HepG2 (cell line): ENCODE measurements around the gene LOXL3. TPM values are rescaled to one million over a fixed set of nuclear protein-coding genes. Genes with fewer than 3 reads are reported as not detected.
A peak's percentile ranks its signal among the peaks of the same experiment; 100 is the strongest.

Source experiments
- FOXM1 ChIP-seq: sonication (generic); formaldehyde crosslinking; IDR thresholded peaks from 2 replicates; pipeline ENCODE4 v1.5.0; 2020; ENCODE audit warnings: missing genetic modification reagents
- HES4 ChIP-seq: sonication (generic); formaldehyde crosslinking; IDR thresholded peaks from 2 replicates; pipeline ENCODE4 v1.9.0; 2021; ENCODE audit warnings: mild to moderate bottlenecking, missing genetic modification reagents, borderline replicate concordance
- KMT2A ChIP-seq: sonication (generic); formaldehyde crosslinking; IDR thresholded peaks from 2 replicates; pipeline ENCODE4 v1.4.0; 2020; ENCODE audit warnings: missing genetic modification reagents
- POLR2A ChIP-seq, 2 experiments: IDR thresholded peaks; 2 replicates each; pipeline ENCODE4 v1.6.1; 2011; ENCODE audit warnings: low read depth in 2 of 2, low read length in 2 of 2, mild to moderate bottlenecking in 1 of 2, moderate library complexity in 1 of 2; ENCODE audit not compliant: insufficient read depth in 1 of 2
- RORA ChIP-seq: sonication (generic); formaldehyde crosslinking; IDR thresholded peaks from 2 replicates; pipeline ENCODE4 v1.5.0; 2020; ENCODE audit warnings: mild to moderate bottlenecking, missing genetic modification reagents, moderate library complexity
- SMAD3 ChIP-seq: sonication (generic); formaldehyde crosslinking; IDR thresholded peaks from 2 replicates; pipeline ENCODE4 v1.4.0; 2020; ENCODE audit warnings: missing genetic modification reagents
- SRSF9 ChIP-seq: fragments of 200-400 bp; formaldehyde crosslinking; IDR thresholded peaks from 2 replicates; pipeline ENCODE4 v1.6.1; 2018; ENCODE audit warnings: borderline replicate concordance, mild to moderate bottlenecking, low read depth, low read length; ENCODE audit not compliant: insufficient read depth, poor library complexity, severe bottlenecking
- ZNF564 ChIP-seq: sonication (generic); formaldehyde crosslinking; IDR thresholded peaks from 2 replicates; pipeline ENCODE4 v1.8.1; 2023; ENCODE audit warnings: mild to moderate bottlenecking, missing genetic modification reagents
- ZNF761 ChIP-seq: sonication (generic); formaldehyde crosslinking; conservative IDR thresholded peaks from 2 replicates; pipeline ENCODE4 v1.4.0; 2020; ENCODE audit warnings: mild to moderate bottlenecking, missing genetic modification reagents
- polyA plus RNA-seq, 8 experiments: library from polyadenylated mRNA; depleted of rRNA in 3 of 8; stranded (reverse) in 7 of 8; unstranded in 1 of 8; fragments of >200 nt; fragmentation: Illumina TruSeq in 4 of 8; extraction: Trizol in 4 of 8; gene quantifications; 2 replicates each; pipeline versions ENCODE4 v1.2.1 to v1.2.3, GENCODE V29; 2011 to 2016; ENCODE audit warnings: low read depth in 4 of 8, missing spikeins in 1 of 8, mixed read lengths in 1 of 8; ENCODE audit not compliant: insufficient read depth in 1 of 8
- total RNA-seq, 5 experiments: library from RNA; depleted of rRNA; stranded (reverse); fragments of >200 nt; fragmentation: Illumina TruSeq; extraction: Trizol; gene quantifications; 2 replicates each; pipeline ENCODE4 v1.2.3, GENCODE V29; 2016; ENCODE audit warnings: low read depth in 1 of 5
- TF ChIP-seq, protein P1 (sequence below): sonication (generic); formaldehyde crosslinking; IDR thresholded peaks from 2 replicates; pipeline ENCODE4 v1.4.0; 2020; ENCODE audit warnings: missing genetic modification reagents, borderline replicate concordance
- TF ChIP-seq, protein P2 (sequence below): sonication (generic); formaldehyde crosslinking; IDR thresholded peaks from 2 replicates; pipeline ENCODE4 v1.4.0; 2020; ENCODE audit warnings: missing genetic modification reagents, borderline replicate concordance
- TF ChIP-seq, protein P3 (sequence below): sonication (generic); formaldehyde crosslinking; IDR thresholded peaks from 2 replicates; pipeline ENCODE4 v1.8.1; 2022; ENCODE audit warnings: low read depth, mild to moderate bottlenecking, missing genetic modification reagents
- TF ChIP-seq, protein P4 (sequence below): sonication (generic); formaldehyde crosslinking; IDR thresholded peaks from 2 replicates; pipeline ENCODE4 v1.4.0; 2020; ENCODE audit warnings: missing genetic modification reagents
- TF ChIP-seq, protein P5 (sequence below): sonication (generic); formaldehyde crosslinking; IDR thresholded peaks from 2 replicates; pipeline ENCODE4 v1.4.0; 2020; ENCODE audit warnings: missing genetic modification reagents, low read depth, mild to moderate bottlenecking, borderline replicate concordance
- TF ChIP-seq, protein P6 (sequence below): sonication (generic); formaldehyde crosslinking; IDR thresholded peaks from 2 replicates; pipeline ENCODE4 v1.5.1; 2020; ENCODE audit warnings: mild to moderate bottlenecking, missing genetic modification reagents, moderate library complexity

The LOXL3 gene
- total and polyA plus RNA-seq, 2 of the 13 experiments (the other 11 are each of a cell fraction or from before 2014, with no cell fraction given), result 0.55 to 6.5 TPM

DNA sequence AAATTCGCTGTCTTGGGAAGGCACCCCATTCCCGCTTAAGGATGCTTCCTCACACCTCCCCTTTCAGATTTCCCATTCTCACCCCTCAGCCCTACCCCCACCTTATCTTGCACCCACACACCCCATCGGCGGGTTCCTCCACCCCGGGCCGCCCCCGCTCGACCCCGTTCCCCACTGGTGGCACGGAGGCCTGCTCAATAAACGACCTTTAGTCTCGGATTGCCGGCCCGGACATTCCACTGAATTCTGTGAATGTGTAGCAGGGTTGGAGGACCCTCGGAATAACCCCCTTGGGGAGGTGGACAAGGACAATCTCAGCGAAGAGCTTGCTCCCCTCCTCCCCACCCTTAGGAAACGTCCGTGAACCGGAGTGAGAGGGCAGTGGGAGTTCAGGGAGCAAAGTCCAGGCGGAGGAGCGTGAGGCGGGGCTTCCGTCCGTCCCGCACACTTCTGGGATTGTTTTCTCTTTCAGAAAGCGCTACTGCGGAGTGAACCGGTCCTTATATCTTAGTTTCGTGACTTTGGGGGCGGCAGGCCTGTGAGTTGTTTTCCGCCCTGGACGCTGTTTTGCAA lies 51.5 kb downstream of the LOXL3 start (continued):
- TF ChIP-seq, protein P1, sequence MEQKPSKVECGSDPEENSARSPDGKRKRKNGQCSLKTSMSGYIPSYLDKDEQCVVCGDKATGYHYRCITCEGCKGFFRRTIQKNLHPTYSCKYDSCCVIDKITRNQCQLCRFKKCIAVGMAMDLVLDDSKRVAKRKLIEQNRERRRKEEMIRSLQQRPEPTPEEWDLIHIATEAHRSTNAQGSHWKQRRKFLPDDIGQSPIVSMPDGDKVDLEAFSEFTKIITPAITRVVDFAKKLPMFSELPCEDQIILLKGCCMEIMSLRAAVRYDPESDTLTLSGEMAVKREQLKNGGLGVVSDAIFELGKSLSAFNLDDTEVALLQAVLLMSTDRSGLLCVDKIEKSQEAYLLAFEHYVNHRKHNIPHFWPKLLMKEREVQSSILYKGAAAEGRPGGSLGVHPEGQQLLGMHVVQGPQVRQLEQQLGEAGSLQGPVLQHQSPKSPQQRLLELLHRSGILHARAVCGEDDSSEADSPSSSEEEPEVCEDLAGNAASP (CRISPR knock-in tag), result peak; percentile 96
- TF ChIP-seq, protein P2, sequence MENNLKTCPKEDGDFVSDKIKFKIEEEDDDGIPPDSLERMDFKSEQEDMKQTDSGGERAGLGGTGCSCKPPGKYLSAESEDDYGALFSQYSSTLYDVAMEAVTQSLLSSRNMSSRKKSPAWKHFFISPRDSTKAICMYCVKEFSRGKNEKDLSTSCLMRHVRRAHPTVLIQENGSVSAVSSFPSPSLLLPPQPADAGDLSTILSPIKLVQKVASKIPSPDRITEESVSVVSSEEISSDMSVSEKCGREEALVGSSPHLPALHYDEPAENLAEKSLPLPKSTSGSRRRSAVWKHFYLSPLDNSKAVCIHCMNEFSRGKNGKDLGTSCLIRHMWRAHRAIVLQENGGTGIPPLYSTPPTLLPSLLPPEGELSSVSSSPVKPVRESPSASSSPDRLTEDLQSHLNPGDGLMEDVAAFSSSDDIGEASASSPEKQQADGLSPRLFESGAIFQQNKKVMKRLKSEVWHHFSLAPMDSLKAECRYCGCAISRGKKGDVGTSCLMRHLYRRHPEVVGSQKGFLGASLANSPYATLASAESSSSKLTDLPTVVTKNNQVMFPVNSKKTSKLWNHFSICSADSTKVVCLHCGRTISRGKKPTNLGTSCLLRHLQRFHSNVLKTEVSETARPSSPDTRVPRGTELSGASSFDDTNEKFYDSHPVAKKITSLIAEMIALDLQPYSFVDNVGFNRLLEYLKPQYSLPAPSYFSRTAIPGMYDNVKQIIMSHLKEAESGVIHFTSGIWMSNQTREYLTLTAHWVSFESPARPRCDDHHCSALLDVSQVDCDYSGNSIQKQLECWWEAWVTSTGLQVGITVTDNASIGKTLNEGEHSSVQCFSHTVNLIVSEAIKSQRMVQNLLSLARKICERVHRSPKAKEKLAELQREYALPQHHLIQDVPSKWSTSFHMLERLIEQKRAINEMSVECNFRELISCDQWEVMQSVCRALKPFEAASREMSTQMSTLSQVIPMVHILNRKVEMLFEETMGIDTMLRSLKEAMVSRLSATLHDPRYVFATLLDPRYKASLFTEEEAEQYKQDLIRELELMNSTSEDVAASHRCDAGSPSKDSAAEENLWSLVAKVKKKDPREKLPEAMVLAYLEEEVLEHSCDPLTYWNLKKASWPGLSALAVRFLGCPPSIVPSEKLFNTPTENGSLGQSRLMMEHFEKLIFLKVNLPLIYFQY (CRISPR knock-in tag), result 0 out of 2 replicates have a peak, but pooled peaks have one; percentile 16
- TF ChIP-seq, protein P3, sequence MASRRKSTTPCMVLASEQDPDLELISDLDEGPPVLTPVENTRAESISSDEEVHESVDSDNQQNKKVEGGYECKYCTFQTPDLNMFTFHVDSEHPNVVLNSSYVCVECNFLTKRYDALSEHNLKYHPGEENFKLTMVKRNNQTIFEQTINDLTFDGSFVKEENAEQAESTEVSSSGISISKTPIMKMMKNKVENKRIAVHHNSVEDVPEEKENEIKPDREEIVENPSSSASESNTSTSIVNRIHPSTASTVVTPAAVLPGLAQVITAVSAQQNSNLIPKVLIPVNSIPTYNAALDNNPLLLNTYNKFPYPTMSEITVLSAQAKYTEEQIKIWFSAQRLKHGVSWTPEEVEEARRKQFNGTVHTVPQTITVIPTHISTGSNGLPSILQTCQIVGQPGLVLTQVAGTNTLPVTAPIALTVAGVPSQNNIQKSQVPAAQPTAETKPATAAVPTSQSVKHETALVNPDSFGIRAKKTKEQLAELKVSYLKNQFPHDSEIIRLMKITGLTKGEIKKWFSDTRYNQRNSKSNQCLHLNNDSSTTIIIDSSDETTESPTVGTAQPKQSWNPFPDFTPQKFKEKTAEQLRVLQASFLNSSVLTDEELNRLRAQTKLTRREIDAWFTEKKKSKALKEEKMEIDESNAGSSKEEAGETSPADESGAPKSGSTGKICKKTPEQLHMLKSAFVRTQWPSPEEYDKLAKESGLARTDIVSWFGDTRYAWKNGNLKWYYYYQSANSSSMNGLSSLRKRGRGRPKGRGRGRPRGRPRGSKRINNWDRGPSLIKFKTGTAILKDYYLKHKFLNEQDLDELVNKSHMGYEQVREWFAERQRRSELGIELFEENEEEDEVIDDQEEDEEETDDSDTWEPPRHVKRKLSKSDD (CRISPR knock-in tag), result peak; percentile 38; the same call in 1 of the 2 replicates
- TF ChIP-seq ZNF564 (CRISPR knock-in tag), result no peak
- TF ChIP-seq, protein P4, sequence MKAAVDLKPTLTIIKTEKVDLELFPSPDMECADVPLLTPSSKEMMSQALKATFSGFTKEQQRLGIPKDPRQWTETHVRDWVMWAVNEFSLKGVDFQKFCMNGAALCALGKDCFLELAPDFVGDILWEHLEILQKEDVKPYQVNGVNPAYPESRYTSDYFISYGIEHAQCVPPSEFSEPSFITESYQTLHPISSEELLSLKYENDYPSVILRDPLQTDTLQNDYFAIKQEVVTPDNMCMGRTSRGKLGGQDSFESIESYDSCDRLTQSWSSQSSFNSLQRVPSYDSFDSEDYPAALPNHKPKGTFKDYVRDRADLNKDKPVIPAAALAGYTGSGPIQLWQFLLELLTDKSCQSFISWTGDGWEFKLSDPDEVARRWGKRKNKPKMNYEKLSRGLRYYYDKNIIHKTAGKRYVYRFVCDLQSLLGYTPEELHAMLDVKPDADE (CRISPR knock-in tag), result no peak; the same call in 1 of the 2 replicates
- no peak for TF ChIP-seq FOXM1
- TF ChIP-seq RORA (CRISPR knock-in tag), result no peak
- TF ChIP-seq SMAD3 (CRISPR knock-in tag), result peak; percentile 25; the same call in 1 of the 2 replicates
- TF ChIP-seq SRSF9, result no peak
- TF ChIP-seq, protein P5, sequence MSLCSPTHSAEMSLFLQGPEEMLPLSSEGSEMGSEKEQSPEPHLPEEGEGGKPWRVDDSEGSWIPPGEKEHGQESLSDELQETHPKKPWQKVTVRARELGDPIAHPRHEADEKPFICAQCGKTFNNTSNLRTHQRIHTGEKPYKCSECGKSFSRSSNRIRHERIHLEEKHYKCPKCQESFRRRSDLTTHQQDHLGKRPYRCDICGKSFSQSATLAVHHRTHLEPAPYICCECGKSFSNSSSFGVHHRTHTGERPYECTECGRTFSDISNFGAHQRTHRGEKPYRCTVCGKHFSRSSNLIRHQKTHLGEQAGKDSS (CRISPR knock-in tag), result peak; percentile 73; the same call in 1 of the 2 replicates
- TF ChIP-seq POLR2A (IDR thresholded peaks at IDR 0.05; ENCODE audit: insufficient read depth in 1 of 2, low read depth in 2 of 2, low read length in 2 of 2), result peak in 1 of 2 experiments; percentile 75; a peak in 2 of 4 replicates
- TF ChIP-seq ZNF761, result peak; percentile 23; the same call in 1 of the 2 replicates
- no peak for TF ChIP-seq KMT2A (CRISPR knock-in tag)
- TF ChIP-seq HES4, result no peak; the same call in 1 of the 2 replicates
- TF ChIP-seq, protein P6, sequence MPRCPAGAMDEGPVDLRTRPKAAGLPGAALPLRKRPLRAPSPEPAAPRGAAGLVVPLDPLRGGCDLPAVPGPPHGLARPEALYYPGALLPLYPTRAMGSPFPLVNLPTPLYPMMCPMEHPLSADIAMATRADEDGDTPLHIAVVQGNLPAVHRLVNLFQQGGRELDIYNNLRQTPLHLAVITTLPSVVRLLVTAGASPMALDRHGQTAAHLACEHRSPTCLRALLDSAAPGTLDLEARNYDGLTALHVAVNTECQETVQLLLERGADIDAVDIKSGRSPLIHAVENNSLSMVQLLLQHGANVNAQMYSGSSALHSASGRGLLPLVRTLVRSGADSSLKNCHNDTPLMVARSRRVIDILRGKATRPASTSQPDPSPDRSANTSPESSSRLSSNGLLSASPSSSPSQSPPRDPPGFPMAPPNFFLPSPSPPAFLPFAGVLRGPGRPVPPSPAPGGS (CRISPR knock-in tag), result 0 out of 2 replicates have a peak, but pooled peaks have one; percentile 21
